Liver (tissue), 9 donors: ENCODE measurements around the gene PGLYRP3. TPM values are rescaled to one million over a fixed set of nuclear protein-coding genes. Genes with fewer than 3 reads are reported as not detected.

Experiments
- DNase-seq: peaks from one replicate; pipeline ENCODE4 v3.0.0-alpha.2; 2017; ENCODE audit warnings: low spot score
- H3K27ac ChIP-seq, 2 donors: one replicate each; pipeline ENCODE4 v1.7.0; 2013; ENCODE audit warnings: inconsistent platforms in 2 of 2, low read length in 2 of 2, control low read depth in 1 of 2, low read depth in 1 of 2, mild to moderate bottlenecking in 1 of 2
- H3K27me3 ChIP-seq, 4 donors: one replicate each; pipeline versions ENCODE4 v1.6.1 to v1.7.0; 2013; ENCODE audit warnings: low read length in 3 of 4, inconsistent platforms in 1 of 4, mild to moderate bottlenecking in 1 of 4, moderate library complexity in 1 of 4; ENCODE audit not compliant: control insufficient read depth in 4 of 4, insufficient read depth in 4 of 4
- H3K36me3 ChIP-seq, 4 donors: one replicate each; pipeline versions ENCODE4 v1.6.1 to v1.7.0; 2013; ENCODE audit warnings: low read length in 3 of 4, mild to moderate bottlenecking in 3 of 4, low read depth in 1 of 4, moderate library complexity in 1 of 4; ENCODE audit not compliant: control insufficient read depth in 4 of 4, insufficient read depth in 3 of 4
- H3K4me1 ChIP-seq, 4 donors: one replicate each; pipeline versions ENCODE4 v1.6.1 to v1.7.0; 2013; ENCODE audit warnings: low read length in 3 of 4, mild to moderate bottlenecking in 3 of 4, moderate library complexity in 1 of 4; ENCODE audit not compliant: control insufficient read depth in 4 of 4, insufficient read depth in 4 of 4
- H3K4me3 ChIP-seq, 3 donors: one replicate each; pipeline versions ENCODE4 v1.6.1 to v1.7.0; 2013; ENCODE audit warnings: low read length in 3 of 3, control low read depth in 1 of 3, low read depth in 1 of 3, mild to moderate bottlenecking in 1 of 3
- H3K9ac ChIP-seq, 2 donors: one replicate each; pipeline ENCODE4 v1.7.0; 2013; ENCODE audit warnings: low read length in 2 of 2, mild to moderate bottlenecking in 2 of 2, moderate library complexity in 2 of 2, control low read depth in 1 of 2, low read depth in 1 of 2
- H3K9me3 ChIP-seq, 4 donors: one replicate each; pipeline versions ENCODE4 v1.6.1 to v1.7.0; 2013; ENCODE audit warnings: low read length in 3 of 4; ENCODE audit not compliant: control insufficient read depth in 4 of 4
- ATF3 ChIP-seq: IDR thresholded peaks from 2 replicates; pipeline ENCODE4 v1.6.1; 2016; ENCODE audit warnings: antibody characterized with exemption
- CTCF ChIP-seq: fragments of 150-350 bp; IDR thresholded peaks from 2 replicates; pipeline ENCODE4 v1.5.1; 2017; ENCODE audit warnings: improper control_type of control experiment, low read depth, low read length; ENCODE audit not compliant: missing input control
- EGR1 ChIP-seq, 2 donors: IDR thresholded peaks; 2 replicates each; pipeline ENCODE4 v1.6.1; 2016 to 2018; ENCODE audit warnings: antibody characterized with exemption in 2 of 2, low read depth in 2 of 2
- FOXA1 ChIP-seq: IDR thresholded peaks from 2 replicates; pipeline ENCODE4 v1.6.1; 2016; ENCODE audit warnings: antibody characterized with exemption
- FOXA2 ChIP-seq: IDR thresholded peaks from 2 replicates; pipeline ENCODE4 v1.6.1; 2016; ENCODE audit warnings: antibody characterized with exemption
- GABPA ChIP-seq, 2 donors: IDR thresholded peaks in 1 of 2; conservative IDR thresholded peaks in 1 of 2; 2 replicates each; pipeline ENCODE4 v1.6.1; 2016; ENCODE audit warnings: antibody characterized with exemption in 2 of 2, mild to moderate bottlenecking in 1 of 2, moderate library complexity in 1 of 2
- HNF4A ChIP-seq, 2 donors: conservative IDR thresholded peaks; 2 replicates each; pipeline ENCODE4 v1.6.1; 2016; ENCODE audit warnings: antibody characterized with exemption in 2 of 2, mild to moderate bottlenecking in 2 of 2
- HNF4G ChIP-seq: IDR thresholded peaks from 2 replicates; pipeline ENCODE4 v1.6.1; 2016; ENCODE audit warnings: antibody characterized with exemption
- JUND ChIP-seq, 2 donors: IDR thresholded peaks; 2 replicates each; pipeline ENCODE4 v1.6.1; 2016; ENCODE audit warnings: antibody characterized with exemption in 2 of 2
- MAX ChIP-seq: IDR thresholded peaks from 2 replicates; pipeline ENCODE4 v1.6.1; 2016; ENCODE audit warnings: antibody characterized with exemption
- NR2F2 ChIP-seq: IDR thresholded peaks from 2 replicates; pipeline ENCODE4 v1.6.1; 2016; ENCODE audit warnings: antibody characterized with exemption
- RAD21 ChIP-seq, 2 donors: IDR thresholded peaks; 2 replicates each; pipeline ENCODE4 v1.6.1; 2016; ENCODE audit warnings: antibody characterized with exemption in 2 of 2, mild to moderate bottlenecking in 2 of 2
- REST ChIP-seq: IDR thresholded peaks from 2 replicates; pipeline ENCODE4 v1.6.1; 2016; ENCODE audit warnings: antibody characterized with exemption, mild to moderate bottlenecking
- RXRA ChIP-seq, 2 donors: IDR thresholded peaks; 2 replicates each; pipeline ENCODE4 v1.6.1; 2017 to 2018; ENCODE audit warnings: antibody characterized with exemption in 2 of 2, mild to moderate bottlenecking in 1 of 2
- SP1 ChIP-seq: IDR thresholded peaks from 2 replicates; pipeline ENCODE4 v1.6.1; 2018; ENCODE audit warnings: antibody characterized with exemption, mild to moderate bottlenecking
- TAF1 ChIP-seq: conservative IDR thresholded peaks from 2 replicates; pipeline ENCODE4 v1.6.1; 2016; ENCODE audit warnings: antibody characterized with exemption, mild to moderate bottlenecking
- YY1 ChIP-seq: IDR thresholded peaks from 2 replicates; pipeline ENCODE4 v1.6.1; 2016; ENCODE audit warnings: antibody characterized with exemption, mild to moderate bottlenecking
- ZBTB33 ChIP-seq: IDR thresholded peaks from 2 replicates; pipeline ENCODE4 v1.6.1; 2016; ENCODE audit warnings: antibody characterized with exemption
- WGBS: extraction: QIAGEN DNeasy Blood & Tissue Kit; methylation state at CpG from one replicate; pipeline ENCODE4 v1.1.7; 2013; 5-methylcytosine and 5-hydroxymethylcytosine counted together
- polyA plus RNA-seq, 2 donors: library from polyadenylated mRNA; stranded (reverse) in 1 of 2; unstranded in 1 of 2; fragments of 200-250 nt in 1 of 2; fragments of >200 nt in 1 of 2; fragmentation: Nextera tagmentation in 1 of 2; extraction: Ambion mirVana in 1 of 2; gene quantifications; one replicate each; pipeline versions ENCODE4 v1.2.1 to v1.2.3, GENCODE V29; 2013 to 2015
- total RNA-seq, 2 donors: library from RNA; depleted of rRNA; stranded (reverse); fragments of >200 nt; gene quantifications; one replicate each; pipeline ENCODE4 v1.2.3, GENCODE V29; 2014
- donor health status: healthy.
- donor health status: healthy.
- donor health status: healthy.
- donor health status: healthy.
- donor health status: healthy.

Gene PGLYRP3
- total and polyA plus RNA-seq, 4 donors: not detected

GRCh38 chr1:153355445-153356071 lies 42.8 kb upstream of the PGLYRP3 start:
- WGBS: 48% methylated on average over 10 of the region's 10 CpGs
- H3K27ac ChIP-seq: no peak overlapping the region
- H3K36me3 ChIP-seq: no peaks in the 10 kb centered on the region
- H3K27me3 ChIP-seq: peaks cover 0 to 7% (median 0%) of the 10 kb centered on the region in 4 donors
- no peaks in the 10 kb centered on the region for H3K9me3 ChIP-seq
- peaks cover 0 to 11% (median 5%) of the 10 kb centered on the region in 4 donors for H3K4me1 ChIP-seq
- TF ChIP-seq ATF3 (no peak), MAX (no peak), SP1 (no peak), FOXA1 (no peak), HNF4A (conservative IDR thresholded peaks at IDR 0.05) (no peak), TAF1 (no peak), FOXA2 (no peak), JUND (IDR thresholded peaks at IDR 0.05) (no peak), RAD21 (IDR thresholded peaks at IDR 0.05) (peak; percentile 76 to 82), EGR1 (IDR thresholded peaks at IDR 0.05; ENCODE audit: low read depth in 2 of 2) (no peak), HNF4G (no peak), CTCF (peak; percentile 44)
- H3K4me3 ChIP-seq: no peak overlapping the region
- peak; percentile 29 for DNase-seq
- no peak overlapping the region for H3K9ac ChIP-seq

- Histone ChIP-seq H3K36me3 (no peaks in the 10 kb centered on the region), H3K27me3 (peaks cover 0 to 7% (median under 1%) of the 10 kb centered on the region in 4 donors), H3K4me3 (no peak overlapping the region), H3K9ac (no peak overlapping the region), H3K27ac (no peak overlapping the region), H3K9me3 (no peaks in the 10 kb centered on the region), H3K4me1 (peaks cover 0 to 11% (median 5%) of the 10 kb centered on the region in 4 donors)
- DNase-seq: peak; percentile 17
- WGBS: 57% methylated on average over 8 of the region's 8 CpGs
- no peak for TF ChIP-seq ZBTB33
- no peak for TF ChIP-seq REST
- TF ChIP-seq FOXA1: no peak
- TF ChIP-seq TAF1: no peak
- TF ChIP-seq GABPA (IDR thresholded peaks at IDR 0.05 in 1 of 2, conservative IDR thresholded peaks at IDR 0.05 in 1 of 2): no peak
- no peak for TF ChIP-seq SP1
- no peak for TF ChIP-seq MAX
- no peak for TF ChIP-seq RAD21 (IDR thresholded peaks at IDR 0.05)
- no peak for TF ChIP-seq ATF3
- TF ChIP-seq EGR1 (IDR thresholded peaks at IDR 0.05; ENCODE audit: low read depth in 2 of 2): no peak
- no peak for TF ChIP-seq NR2F2
- TF ChIP-seq FOXA2: no peak
- no peak for TF ChIP-seq HNF4A (conservative IDR thresholded peaks at IDR 0.05)
- no peak for TF ChIP-seq JUND (IDR thresholded peaks at IDR 0.05)
- no peak for TF ChIP-seq RXRA (IDR thresholded peaks at IDR 0.05)
- TF ChIP-seq CTCF: no peak
- TF ChIP-seq HNF4G: no peak
- TF ChIP-seq YY1: no peak
These were observed 41.9 kb upstream of the PGLYRP3 start for GRCh38 chr1:153354515-153355193.
